Keratinocyte (primary cell): ENCODE measurements around the gene NIN.

Experiments
- EZH2 ChIP-seq: IDR thresholded peaks from one replicate; pipeline ENCODE4 v1.6.1; 2012; ENCODE audit warnings: inconsistent platforms, mild to moderate bottlenecking, low read length, moderate library complexity
- TF ChIP-seq, protein P1 (sequence below), 3 experiments: IDR thresholded peaks in 1 of 3; conservative IDR thresholded peaks in 1 of 3; optimal IDR thresholded peaks in 1 of 3; 2 replicates in 2 of 3; 3 replicates in 1 of 3; pipeline versions ENCODE3 to v1.5.1; 2011; ENCODE audit warnings: low read length in 3 of 3, mild to moderate bottlenecking in 3 of 3, moderate library complexity in 2 of 3, control low read depth in 1 of 3, inconsistent platforms in 1 of 3; ENCODE audit not compliant: insufficient read depth in 2 of 3; ENCODE audit errors: extremely low read depth in 1 of 3

DNA sequence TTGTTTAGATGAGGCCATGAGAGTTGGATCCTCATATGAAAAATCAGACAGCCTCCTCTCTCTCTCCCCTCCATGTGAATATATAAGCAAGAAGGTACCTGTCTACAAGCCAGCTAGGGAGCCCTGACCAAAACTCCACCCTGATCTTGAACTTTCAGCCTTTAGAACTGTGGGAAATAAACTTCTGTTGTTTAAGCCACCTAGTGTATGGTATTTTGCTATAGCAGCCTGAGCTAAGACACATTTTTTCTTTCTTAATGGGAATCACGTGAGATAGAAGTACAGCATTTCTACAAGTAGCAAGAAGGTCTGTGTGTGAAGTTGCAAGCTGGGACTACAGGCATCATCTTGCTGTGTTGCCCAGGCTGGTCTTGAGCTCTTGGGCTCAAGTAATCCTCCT lies 24.6 kb upstream of the NIN start:
- TF ChIP-seq, protein P1, sequence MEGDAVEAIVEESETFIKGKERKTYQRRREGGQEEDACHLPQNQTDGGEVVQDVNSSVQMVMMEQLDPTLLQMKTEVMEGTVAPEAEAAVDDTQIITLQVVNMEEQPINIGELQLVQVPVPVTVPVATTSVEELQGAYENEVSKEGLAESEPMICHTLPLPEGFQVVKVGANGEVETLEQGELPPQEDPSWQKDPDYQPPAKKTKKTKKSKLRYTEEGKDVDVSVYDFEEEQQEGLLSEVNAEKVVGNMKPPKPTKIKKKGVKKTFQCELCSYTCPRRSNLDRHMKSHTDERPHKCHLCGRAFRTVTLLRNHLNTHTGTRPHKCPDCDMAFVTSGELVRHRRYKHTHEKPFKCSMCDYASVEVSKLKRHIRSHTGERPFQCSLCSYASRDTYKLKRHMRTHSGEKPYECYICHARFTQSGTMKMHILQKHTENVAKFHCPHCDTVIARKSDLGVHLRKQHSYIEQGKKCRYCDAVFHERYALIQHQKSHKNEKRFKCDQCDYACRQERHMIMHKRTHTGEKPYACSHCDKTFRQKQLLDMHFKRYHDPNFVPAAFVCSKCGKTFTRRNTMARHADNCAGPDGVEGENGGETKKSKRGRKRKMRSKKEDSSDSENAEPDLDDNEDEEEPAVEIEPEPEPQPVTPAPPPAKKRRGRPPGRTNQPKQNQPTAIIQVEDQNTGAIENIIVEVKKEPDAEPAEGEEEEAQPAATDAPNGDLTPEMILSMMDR (optimal IDR thresholded peaks at IDR 0.05 in 1 of 3, IDR thresholded peaks at IDR 0.05 in 1 of 3, conservative IDR thresholded peaks at IDR 0.05 in 1 of 3; ENCODE audit: extremely low read depth in 1 of 3, insufficient read depth in 2 of 3, low read length in 3 of 3), result peak in 1 of 3 experiments; percentile 11
- TF ChIP-seq EZH2, result no peak
